IMR-90 (cell line): Measurements from ENCODE around the gene STXBP6. TPM values are rescaled to one million over a fixed set of nuclear protein-coding genes. Genes with fewer than 3 reads are reported as not detected.

Experiments
- ATAC-seq: fragments of 200-7000 bp; cut with Tn5 transposase; 2 replicates; pipeline ENCODE4 v1.9.1; 2020; ENCODE audit warnings: low read depth, mild to moderate bottlenecking, moderate library complexity
- BruUV-seq: library from RNA; stranded (reverse); fragments of 400-500 nt; replicated peaks from 2 replicates; lab custom pipeline; 2021; lab: Mats Ljungman, UMichigan
- CTCF ChIA-PET: fragments of 300-600 bp; formaldehyde crosslinking; extraction: SDS; loops from one replicate; lab custom pipeline; 2021; ENCODE audit warnings: antibody characterized with exemption; lab: Yijun Ruan, JAX
- POLR2A ChIA-PET: fragments of 300-600 bp; sonication (Branson Sonifier 250); formaldehyde crosslinking; loops from one replicate; lab custom pipeline; 2022; ENCODE audit warnings: antibody characterized with exemption; ENCODE audit not compliant: unreplicated experiment; lab: Charles Lee
- DNase-seq: peaks from one replicate; pipeline ENCODE4 v3.0.0; 2013
- H2AFZ ChIP-seq: replicated peaks from 2 replicates; pipeline ENCODE3; 2013; ENCODE audit warnings: low read length, mild to moderate bottlenecking; ENCODE audit not compliant: poor library complexity
- H2AK5ac ChIP-seq: 2 replicates; pipeline ENCODE4 v1.6.1; 2013; ENCODE audit warnings: low read depth, low read length, inconsistent platforms
- H2AK9ac ChIP-seq: replicated peaks from 2 replicates; pipeline ENCODE3; 2013; ENCODE audit warnings: mild to moderate bottlenecking, low read depth, low read length, moderate library complexity; ENCODE audit not compliant: poor library complexity
- H2BK120ac ChIP-seq: 2 replicates; pipeline ENCODE4 v1.6.1; 2013; ENCODE audit warnings: low read depth, low read length, inconsistent platforms
- H2BK15ac ChIP-seq: 3 replicates; pipeline ENCODE4 v1.6.1; 2013; ENCODE audit warnings: low read depth, low read length, inconsistent platforms
- H2BK20ac ChIP-seq: 2 replicates; pipeline ENCODE4 v1.6.1; 2013; ENCODE audit warnings: low read depth, mild to moderate bottlenecking, inconsistent platforms, low read length, moderate library complexity
- H2BK5ac ChIP-seq: 2 replicates; pipeline ENCODE4 v1.6.1; 2013; ENCODE audit warnings: mild to moderate bottlenecking, low read depth, low read length, inconsistent platforms; ENCODE audit not compliant: poor library complexity, severe bottlenecking
- H3K14ac ChIP-seq: replicated peaks from 2 replicates; pipeline ENCODE4 v1.6.1; 2013; ENCODE audit warnings: low read depth, low read length, inconsistent platforms
- H3K18ac ChIP-seq: 2 replicates; pipeline ENCODE4 v1.6.1; 2013; ENCODE audit warnings: low read depth, low read length, control low read depth
- H3K23ac ChIP-seq: 2 replicates; pipeline ENCODE4 v1.6.1; 2013; ENCODE audit warnings: low read depth, low read length, inconsistent platforms
- H3K27ac ChIP-seq: 2 replicates; pipeline ENCODE4 v1.5.1; 2013; ENCODE audit warnings: mild to moderate bottlenecking, control low read depth, low read length; ENCODE audit not compliant: insufficient read depth
- H3K27me3 ChIP-seq: 2 replicates; pipeline ENCODE4 v1.6.1; 2013; ENCODE audit warnings: low read length; ENCODE audit not compliant: control insufficient read depth, insufficient read depth
- H3K36me3 ChIP-seq: 2 replicates; pipeline ENCODE4 v1.6.1; 2013; ENCODE audit warnings: low read length, mixed read lengths; ENCODE audit not compliant: control insufficient read depth, insufficient read depth
- H3K4ac ChIP-seq: 2 replicates; pipeline ENCODE4 v1.6.1; 2013; ENCODE audit warnings: low read depth, low read length, inconsistent platforms
- H3K4me1 ChIP-seq: 2 replicates; pipeline ENCODE4 v1.6.1; 2013; ENCODE audit warnings: low read length, mixed read lengths; ENCODE audit not compliant: control insufficient read depth, insufficient read depth
- H3K4me2 ChIP-seq: 2 replicates; pipeline ENCODE4 v1.6.1; 2013; ENCODE audit warnings: low read depth, mild to moderate bottlenecking, control low read depth, low read length, moderate library complexity
- H3K4me3 ChIP-seq: 2 replicates; pipeline ENCODE4 v1.5.1; 2013; ENCODE audit warnings: low read depth, mild to moderate bottlenecking, control low read depth, low read length, moderate library complexity; ENCODE audit not compliant: insufficient read depth
- H3K56ac ChIP-seq: 2 replicates; pipeline ENCODE4 v1.6.1; 2013; ENCODE audit warnings: low read length, inconsistent platforms; ENCODE audit not compliant: insufficient read depth; ENCODE audit errors: extremely low read depth
- H3K79me1 ChIP-seq, 2 experiments: 2 replicates each; pipeline ENCODE4 v1.6.1; 2013; ENCODE audit warnings: low read length in 2 of 2, inconsistent platforms in 1 of 2, low read depth in 1 of 2
- H3K9ac ChIP-seq: 2 replicates; pipeline ENCODE4 v1.6.1; 2013; ENCODE audit warnings: low read depth, low read length, control low read depth
- H3K9me1 ChIP-seq: 2 replicates; pipeline ENCODE4 v1.6.1; 2013; ENCODE audit warnings: low read length, inconsistent platforms; ENCODE audit not compliant: insufficient read depth
- H3K9me3 ChIP-seq: 2 replicates; pipeline ENCODE4 v1.6.1; 2013; ENCODE audit warnings: low read length; ENCODE audit not compliant: control insufficient read depth, insufficient read depth
- H4K20me1 ChIP-seq: 2 replicates; pipeline ENCODE4 v1.6.1; 2013; ENCODE audit warnings: low read length, inconsistent platforms; ENCODE audit not compliant: insufficient read depth
- H4K5ac ChIP-seq: 2 replicates; pipeline ENCODE4 v1.6.1; 2013; ENCODE audit warnings: mild to moderate bottlenecking, low read depth, low read length, control low read depth
- H4K8ac ChIP-seq, 2 experiments: 2 replicates each; pipeline ENCODE4 v1.6.1; 2013; ENCODE audit warnings: low read depth in 2 of 2, low read length in 2 of 2, control low read depth in 1 of 2, inconsistent platforms in 1 of 2
- H4K91ac ChIP-seq: 2 replicates; pipeline ENCODE4 v1.6.1; 2013; ENCODE audit warnings: low read depth, low read length, inconsistent platforms; ENCODE audit not compliant: insufficient read depth
- CHD1 ChIP-seq: IDR thresholded peaks from 2 replicates; pipeline ENCODE4 v1.6.1; 2012; ENCODE audit warnings: low read depth, low read length, improper control_type of control experiment
- MAZ ChIP-seq: IDR thresholded peaks from 2 replicates; pipeline ENCODE4 v1.6.1; 2012; ENCODE audit warnings: low read depth, mild to moderate bottlenecking, low read length, improper control_type of control experiment, moderate library complexity, borderline replicate concordance
- MXI1 ChIP-seq: IDR thresholded peaks from 2 replicates; pipeline ENCODE4 v1.6.1; 2012; ENCODE audit warnings: low read depth, mild to moderate bottlenecking, low read length, moderate library complexity, borderline replicate concordance
- RFX5 ChIP-seq: IDR thresholded peaks from 2 replicates; pipeline ENCODE4 v1.8.0; 2012; ENCODE audit warnings: low read depth, mild to moderate bottlenecking, low read length, moderate library complexity
- WGBS, 2 experiments: methylation state at CpG; one replicate each; pipeline versions ENCODE4 v1.1.5 to v1.1.7; 2013; ENCODE audit warnings: missing lambda C conversion rate in 2 of 2; ENCODE audit not compliant: insufficient read length in 1 of 2; ENCODE audit errors: extremely low coverage in 2 of 2; 5-methylcytosine and 5-hydroxymethylcytosine counted together
- dilution Hi-C: fragments of 300-500 bp; cut with HindIII; formaldehyde crosslinking; loops from one replicate; pipeline ENCODE4 v1.14.3; 2018; ENCODE audit warnings: low sequenced_read_pairs; ENCODE audit not compliant: unreplicated experiment
- in situ Hi-C: fragments of 300-500 bp; cut with MboI; formaldehyde crosslinking; loops from 3 replicates; pipeline ENCODE4 v1.14.3; 2019; ENCODE audit warnings: low sequenced_read_pairs, inconsistent platforms, mixed read lengths
- intact Hi-C: fragments of 100-400 bp; cut with micrococcal nuclease; formaldehyde crosslinking; loops from 2 replicates; pipeline ENCODE4 v1.10.0; 2022
- polyA plus RNA-seq, 3 experiments: library from polyadenylated mRNA; depleted of rRNA; stranded (reverse); fragments of >200 nt; gene quantifications; 2 replicates each; pipeline ENCODE4 v1.2.3, GENCODE V29; 2012; ENCODE audit warnings: low replicate concordance in 1 of 3
- total RNA-seq: library from RNA; depleted of rRNA; stranded (reverse); fragments of >200 nt; gene quantifications from 2 replicates; pipeline ENCODE4 v1.2.3, GENCODE V29; 2012

Gene STXBP6
- total and polyA plus RNA-seq, 2 of the 4 experiments (the other 2 are of a cell fraction) = 14.2 to 14.3 TPM

GRCh38 chr14:24834956-24835355 is 215.0 kb downstream of the STXBP6 start:
- intact Hi-C loops = no loop called here
- Histone ChIP-seq H3K18ac (no peak overlapping the region), H3K9me3 (no peaks in the 10 kb centered on the region), H4K8ac (no peak overlapping the region), H2BK5ac (no peak overlapping the region), H3K79me1 (no peaks in the 10 kb centered on the region), H3K4me2 (no peak overlapping the region), H3K36me3 (no peaks in the 10 kb centered on the region), H3K23ac (no peak overlapping the region), H2AK5ac (no peak overlapping the region), H3K9ac (no peak overlapping the region), H2BK20ac (no peak overlapping the region), H3K4me1 (0 out of 2 replicates have a peak, but pooled peaks cover 3% of the 10 kb centered on the region), H3K4ac (no peak overlapping the region), H4K20me1 (no peaks in the 10 kb centered on the region), H2AK9ac (no peak overlapping the region), H2BK15ac (no peak overlapping the region), H3K27ac (no peak overlapping the region), H3K56ac (no peak overlapping the region), H3K14ac (no peak overlapping the region), H2BK120ac (no peak overlapping the region), H4K91ac (no peak overlapping the region), H3K9me1 (no peaks in the 10 kb centered on the region), H2AFZ (no peak overlapping the region), H4K5ac (no peak overlapping the region), H3K4me3 (no peak overlapping the region), H3K27me3 (no peaks in the 10 kb centered on the region)
- no TSS peak for BruUV-seq
- DNase-seq (peak; percentile 36), ATAC-seq (no peak)
- POLR2A ChIA-PET = no interaction called here
- dilution Hi-C loops = no loop called here
- TF ChIP-seq RFX5 = no peak
- no peak for TF ChIP-seq MXI1
- TF ChIP-seq MAZ = no peak
- no peak for TF ChIP-seq CHD1
- in situ Hi-C loops = no loop called here
- WGBS, 2 experiments = no CpG with 5 or more reads among the region's 6 CpGs
- CTCF ChIA-PET = no interaction called here
